HG02885 (cell line): Measurements from ENCODE around the gene FGD3.

Experiments
- ATAC-seq: cut with Tn5 transposase; IDR thresholded peaks from one replicate; pipeline ENCODE4 v1.9.1; 2021; ENCODE audit warnings: mild to moderate bottlenecking; ENCODE audit not compliant: unreplicated experiment, poor library complexity

Gene FGD3

DNA sequence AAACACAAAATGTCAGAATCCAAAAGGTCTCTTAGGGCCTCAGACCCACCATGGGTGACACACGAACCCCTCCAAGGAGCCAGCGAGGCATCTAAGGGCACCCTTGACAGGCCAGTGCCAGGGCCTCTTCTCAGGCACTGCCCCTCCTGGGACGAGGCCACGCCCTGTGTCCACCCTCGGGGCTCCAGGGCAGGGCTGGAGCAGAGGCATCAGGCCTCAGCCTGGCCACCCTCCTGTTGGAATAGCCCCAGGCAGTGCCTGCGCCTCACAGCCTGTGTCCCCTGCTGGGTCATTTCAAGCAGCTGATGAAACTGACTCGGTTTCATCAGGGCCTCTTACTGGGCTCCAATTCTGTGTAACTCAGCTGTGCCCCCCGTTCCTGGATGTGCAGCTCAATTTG is 78.4 kb downstream of the FGD3 start:
- ATAC-seq = no peak

DNA sequence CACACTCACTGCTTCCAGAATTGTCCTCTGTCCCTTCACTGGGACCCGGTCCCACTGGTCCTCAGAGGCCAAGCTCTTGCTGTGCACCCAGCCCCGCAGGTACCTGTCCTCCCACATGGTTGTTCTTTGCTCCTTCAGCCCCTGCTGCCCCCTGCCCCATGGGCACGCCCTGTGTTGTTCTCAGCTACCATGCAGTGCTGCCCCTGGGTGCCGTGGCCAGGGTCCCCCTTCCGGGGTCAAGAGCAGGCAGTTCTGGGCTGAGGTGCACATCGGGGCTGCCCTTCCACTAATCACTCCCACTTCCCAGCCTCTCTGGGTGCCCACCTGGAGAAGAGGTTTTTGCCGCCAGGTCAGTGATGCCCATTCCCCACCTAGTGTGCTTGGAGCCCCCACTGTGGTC is 79.3 kb downstream of the FGD3 start:
- ATAC-seq = no peak

DNA sequence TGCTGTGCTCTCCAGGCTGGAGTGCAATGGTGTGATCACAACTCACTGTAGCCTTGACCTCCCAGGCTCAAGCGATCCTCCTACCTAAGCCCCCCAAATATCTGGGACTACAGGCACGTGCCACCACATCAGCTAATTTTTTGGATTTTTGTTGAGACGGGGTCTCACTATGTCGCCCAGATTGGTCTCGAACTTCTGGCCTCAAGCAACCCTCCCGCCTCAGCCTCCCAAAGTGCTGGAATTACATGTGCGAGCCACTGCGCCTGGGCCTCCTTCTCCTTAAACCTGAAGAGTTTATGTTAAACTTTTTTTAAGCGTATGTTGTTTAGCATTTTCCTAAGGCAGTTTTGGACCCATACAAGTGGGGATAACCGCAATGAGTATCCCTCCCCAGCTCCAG is 80.4 kb downstream of the FGD3 start:
- no peak for ATAC-seq

DNA sequence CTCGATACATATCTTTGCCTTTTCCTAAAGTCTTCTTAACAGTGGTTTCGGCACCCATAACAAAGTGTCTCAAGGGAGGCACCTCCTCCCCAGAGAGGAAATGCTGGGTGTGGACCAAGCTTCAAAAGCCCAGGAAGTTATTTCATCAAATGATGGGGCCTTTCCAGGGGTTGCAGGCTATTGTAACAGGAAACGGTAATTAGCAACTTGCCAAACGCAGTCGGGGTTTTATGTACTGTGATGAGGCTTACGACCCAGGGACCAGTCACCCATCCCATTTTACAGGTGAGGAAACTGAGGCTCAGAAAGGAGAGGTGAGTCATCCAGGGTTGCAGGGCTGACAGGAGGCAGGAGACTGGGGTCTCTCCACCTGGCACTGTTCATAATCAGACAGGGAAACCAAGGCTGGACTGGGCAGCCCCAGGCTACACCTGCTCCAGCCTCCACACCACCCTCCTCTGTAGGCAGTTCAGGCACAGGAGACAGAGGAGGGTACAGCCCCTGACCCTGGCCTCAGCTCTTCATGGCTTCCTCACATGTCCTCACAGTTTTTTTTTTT is 81.2 kb downstream of the FGD3 start:
- ATAC-seq = no peak

DNA sequence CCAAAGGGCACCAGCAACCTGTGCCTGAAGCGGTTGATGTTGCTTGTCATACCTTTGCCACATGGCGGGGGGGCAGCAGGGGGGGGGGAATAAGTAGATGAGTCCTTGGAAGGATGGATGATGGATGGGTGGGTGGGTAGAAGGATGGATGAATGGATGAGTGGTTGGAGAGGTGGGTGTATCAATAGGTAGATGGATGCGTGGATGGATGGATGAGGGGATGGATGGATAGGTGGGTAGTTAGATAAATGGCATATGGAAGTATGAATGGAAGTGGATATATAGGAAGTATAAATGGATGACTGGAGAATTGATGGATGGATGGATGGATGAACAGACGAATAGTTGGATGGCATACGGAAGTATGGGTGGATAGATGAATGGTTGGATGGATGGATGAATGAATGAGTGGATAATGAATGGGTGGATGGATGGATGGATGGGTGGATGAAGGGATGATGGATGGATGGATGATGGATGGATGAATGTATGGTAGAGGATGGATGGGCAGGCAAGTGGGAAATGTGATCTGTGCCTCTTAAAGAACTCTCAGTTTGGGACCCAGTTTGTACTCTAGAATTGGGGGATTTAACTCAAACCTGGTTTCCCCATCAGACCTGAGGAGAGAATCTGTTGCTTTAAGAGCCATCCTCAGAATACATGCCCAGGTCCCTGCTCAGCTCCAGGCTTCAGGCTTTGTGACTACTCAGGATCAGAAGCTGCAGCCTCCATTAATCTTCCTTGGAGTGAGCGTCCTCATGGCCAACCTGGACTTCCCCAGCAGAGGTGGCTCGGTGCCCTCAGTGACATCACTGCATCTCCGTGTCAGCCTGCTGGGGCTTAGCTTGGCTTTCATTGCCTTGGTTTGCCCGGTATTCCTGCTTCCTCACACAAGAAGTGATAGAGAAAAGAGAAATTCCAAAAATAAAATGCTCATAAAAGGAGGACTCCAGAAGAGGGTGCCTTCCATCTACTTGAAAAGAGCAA is 83.6 kb downstream of the FGD3 start:
- ATAC-seq = no peak

DNA sequence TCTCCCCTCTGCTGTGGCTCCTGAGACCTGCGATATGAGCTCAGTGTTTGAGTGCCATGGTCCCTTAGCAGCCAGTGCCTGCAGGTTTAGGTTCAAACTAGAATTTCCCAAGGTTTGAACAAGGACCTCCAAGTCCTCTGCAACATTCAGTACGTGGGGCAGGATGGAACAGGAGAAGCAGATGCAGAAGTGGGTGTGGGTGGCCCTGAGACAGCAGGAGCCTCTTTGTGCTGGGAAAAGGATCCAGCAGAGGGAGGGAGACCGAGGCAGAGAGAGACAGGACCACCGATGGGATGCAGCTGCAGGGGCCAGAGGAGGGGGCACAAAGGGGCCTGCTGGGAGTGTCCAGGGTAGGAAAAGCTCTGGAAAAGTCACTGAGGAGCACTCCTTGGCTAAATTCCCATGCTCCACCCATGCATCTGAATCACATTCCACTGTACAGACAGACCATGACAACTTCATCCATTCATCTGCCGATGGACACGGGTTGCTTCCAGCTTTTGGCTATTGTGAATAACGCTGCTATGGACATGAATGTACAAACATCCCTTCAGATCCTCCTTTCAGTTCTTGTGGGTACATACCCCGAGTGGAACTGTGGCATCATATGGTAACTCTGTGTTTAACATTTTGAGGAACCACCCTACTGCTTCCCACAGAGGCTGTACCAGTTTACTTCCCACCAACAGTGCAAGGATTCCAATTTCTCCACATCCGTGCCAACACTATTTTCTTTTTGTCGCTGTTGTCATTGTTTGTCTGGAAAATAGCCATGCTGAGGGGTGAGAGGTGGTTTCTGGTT is 84.5 kb downstream of the FGD3 start:
- no peak for ATAC-seq

DNA sequence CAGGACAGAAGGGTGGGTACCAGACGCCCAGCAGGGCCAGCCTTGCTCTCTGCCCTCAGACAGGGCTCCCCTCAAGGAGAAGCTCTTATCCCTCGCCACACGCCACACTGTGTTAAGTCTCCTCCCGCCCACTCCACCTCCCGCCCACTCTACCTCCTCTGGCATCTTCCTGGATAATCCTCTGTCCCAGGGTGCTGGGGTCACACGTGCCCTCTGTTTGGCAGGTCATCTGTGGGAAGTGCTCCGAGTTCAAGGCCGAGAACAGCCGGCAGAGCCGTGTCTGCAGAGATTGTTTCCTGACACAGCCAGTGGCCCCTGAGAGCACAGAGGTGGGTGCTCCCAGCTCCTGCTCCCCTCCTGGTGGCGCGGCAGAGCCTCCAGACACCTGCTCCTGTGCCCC is 85.2 kb downstream of the FGD3 start:
- no peak for ATAC-seq

DNA sequence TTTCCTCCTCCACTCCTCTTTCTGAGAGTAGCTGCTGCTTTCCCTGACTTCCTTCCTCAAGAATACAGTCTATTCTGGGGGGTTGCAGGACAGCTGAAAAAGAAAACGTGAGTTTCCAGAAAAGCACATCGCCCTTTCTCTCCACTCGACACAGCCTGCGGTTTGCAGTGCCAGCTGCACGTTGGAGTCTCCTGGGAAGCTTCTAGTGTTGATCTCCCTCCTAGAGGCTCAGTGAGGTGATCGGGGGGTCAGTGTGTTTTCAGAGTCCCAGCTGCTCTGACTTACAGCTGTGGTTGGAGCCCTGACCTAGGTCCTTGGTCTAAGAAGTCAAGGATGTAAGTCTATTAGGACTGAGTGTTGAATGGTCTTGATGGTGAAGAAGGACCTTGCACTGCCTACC is 86.2 kb downstream of the FGD3 start:
- ATAC-seq = no peak

DNA sequence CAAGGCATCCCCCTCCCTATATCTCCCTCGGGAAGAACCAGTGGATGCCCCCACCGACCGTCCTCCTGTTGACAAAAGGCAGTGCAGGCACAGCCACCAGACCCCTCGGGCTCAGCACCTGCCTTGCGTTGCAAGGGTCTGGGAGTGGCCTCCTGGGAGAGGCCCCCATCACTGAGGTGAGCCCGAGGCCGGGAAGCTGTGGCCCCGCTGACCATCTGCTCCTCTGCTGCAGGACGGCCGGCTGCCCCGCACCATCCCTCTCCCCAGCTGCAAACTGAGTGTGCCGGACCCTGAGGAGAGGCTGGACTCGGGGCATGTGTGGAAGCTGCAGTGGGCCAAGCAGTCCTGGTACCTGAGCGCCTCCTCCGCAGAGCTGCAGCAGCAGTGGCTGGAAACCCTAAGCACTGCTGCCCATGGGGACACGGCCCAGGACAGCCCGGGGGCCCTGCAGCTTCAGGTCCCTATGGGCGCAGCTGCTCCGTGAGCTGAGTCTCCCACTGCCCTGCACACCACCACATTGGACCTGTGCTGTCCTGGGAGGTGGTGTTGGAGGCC is 87.9 kb downstream of the FGD3 start:
- no peak for ATAC-seq

DNA sequence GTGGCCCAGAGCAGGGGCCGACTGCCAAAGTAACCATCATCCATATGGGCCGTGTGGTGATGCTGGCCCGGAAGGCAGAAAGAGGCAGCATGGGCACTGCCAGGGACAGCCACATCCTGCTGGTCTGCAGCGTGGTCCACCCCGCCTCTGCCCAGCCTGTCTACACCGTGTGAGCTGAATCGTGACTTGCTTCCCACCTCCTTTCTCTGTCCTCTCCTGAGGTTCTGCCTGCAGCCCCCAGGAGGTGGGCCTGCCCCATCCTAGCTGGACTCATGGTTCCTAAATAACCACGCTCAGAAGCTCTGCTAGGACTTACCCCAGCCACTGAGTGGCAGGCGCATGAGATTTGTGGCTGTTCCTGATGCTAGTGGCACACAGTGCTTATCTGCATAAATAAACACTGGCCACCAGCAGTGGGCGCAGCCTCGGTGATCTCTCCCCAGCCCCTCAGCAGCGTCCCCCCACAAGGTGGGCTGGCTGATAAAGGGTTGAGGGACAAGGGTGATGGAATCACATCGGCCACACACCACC is 88.6 kb downstream of the FGD3 start:
- no peak for ATAC-seq

DNA sequence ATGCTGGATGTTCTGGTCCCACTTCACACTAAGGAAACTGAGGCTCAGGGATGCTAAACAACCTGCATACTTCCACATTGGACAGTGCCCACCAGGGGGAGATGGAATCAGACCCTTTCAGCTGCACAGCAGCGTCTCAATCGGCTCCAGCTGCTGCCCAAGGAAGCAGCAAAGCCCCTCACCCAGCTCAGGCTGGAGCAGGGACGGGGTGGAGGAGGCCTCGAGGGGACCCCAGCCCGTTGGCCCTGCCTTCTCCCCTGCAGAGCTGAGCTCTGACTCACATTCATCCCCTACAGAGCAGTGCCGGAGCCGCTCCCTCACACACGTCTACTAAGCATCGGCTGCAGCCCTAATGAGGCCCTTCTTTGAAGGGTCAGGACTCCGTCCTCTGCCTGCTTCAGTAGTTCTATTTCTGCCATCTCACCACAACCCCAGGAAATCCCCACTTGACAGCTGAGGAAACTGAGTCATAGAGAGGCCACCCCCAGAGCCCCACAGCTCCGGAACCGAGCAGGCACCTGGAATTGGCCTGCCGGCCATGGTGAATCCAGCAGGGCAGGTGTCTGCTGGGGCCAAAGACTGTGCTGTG is 89.7 kb downstream of the FGD3 start:
- ATAC-seq = no peak

DNA sequence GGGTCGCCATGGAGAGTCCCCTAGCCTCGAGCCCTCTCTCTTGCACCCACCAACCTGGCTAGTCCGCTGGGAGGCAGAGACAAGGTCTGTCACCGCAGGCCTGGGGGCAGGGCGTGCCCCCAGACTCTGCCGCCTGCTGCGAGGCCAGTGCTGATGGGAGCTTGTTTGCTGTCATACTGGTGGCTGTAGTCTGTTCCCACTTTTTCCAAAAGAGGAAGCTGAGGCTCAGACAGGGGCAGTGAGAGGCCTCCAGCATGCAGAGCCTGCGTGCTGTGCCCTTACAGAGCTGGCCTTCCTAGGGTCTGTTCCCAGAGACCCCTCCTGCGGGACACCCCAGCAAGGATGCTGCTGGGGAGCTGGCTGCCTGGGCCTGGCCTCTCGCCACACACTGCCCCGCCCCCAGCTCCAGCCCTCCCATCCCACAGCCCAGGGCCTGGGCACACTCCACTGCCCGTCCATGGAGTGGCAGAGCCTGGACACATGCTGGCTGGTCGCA is 90.2 kb downstream of the FGD3 start:
- no peak for ATAC-seq

DNA sequence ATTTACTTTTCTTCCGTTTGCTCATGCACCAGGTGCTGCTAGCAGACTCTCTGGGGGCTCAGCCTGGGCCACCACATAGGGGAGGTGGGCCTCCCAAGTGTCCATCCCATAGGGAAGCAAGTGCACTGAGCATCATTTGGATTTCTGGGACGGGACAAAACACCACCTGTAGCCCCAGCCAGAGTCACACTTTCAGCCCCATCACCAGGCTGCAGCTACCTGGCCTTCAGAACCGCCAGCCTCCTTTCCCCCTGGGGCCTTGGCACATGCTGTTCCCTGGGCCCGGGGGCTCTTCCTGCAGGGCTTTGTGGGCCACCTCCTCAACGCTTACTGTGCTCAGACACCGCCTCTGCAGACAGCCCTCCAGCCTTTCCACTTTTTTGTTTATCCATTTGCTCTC is 91.6 kb downstream of the FGD3 start:
- ATAC-seq = no peak

DNA sequence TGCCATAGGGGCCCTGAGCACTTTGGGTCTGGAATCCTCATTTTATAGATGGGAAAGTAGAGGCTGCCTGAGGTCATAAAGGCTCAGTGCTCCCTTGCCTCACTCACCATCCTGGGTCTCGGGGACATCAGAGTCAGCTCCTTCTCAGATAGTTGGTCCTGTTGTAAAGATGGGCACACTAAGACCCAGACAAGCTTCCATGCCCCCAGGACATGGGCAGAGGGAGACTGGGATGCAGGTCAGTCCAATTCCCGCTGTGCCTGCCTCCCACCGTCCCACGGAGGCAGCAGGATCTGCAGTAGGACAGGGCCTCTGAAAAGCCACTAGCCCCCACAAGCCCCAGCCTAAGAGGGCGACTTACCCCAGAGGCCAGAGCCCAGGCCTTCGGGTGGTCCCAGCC is 92.1 kb downstream of the FGD3 start:
- no peak for ATAC-seq

DNA sequence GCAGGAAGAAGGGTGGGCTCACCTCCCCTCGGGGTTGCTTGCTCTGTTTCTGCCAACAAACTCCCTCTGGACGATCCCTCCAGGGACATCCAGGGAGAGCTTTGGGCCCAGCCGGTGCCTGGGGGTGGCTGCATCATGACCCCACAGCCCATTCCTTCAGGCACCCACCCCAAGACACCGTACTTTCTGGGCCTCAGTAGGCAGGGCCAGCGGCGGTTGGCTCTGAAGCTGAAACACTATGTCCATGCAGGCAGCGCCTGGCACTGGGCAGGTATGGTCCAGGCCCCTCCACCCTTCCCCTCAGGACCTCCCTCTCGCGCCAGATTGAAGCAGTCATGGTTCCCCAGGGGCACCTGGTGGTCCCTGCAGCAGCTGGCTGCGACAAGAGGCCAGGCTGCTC is 92.7 kb downstream of the FGD3 start:
- no peak for ATAC-seq

DNA sequence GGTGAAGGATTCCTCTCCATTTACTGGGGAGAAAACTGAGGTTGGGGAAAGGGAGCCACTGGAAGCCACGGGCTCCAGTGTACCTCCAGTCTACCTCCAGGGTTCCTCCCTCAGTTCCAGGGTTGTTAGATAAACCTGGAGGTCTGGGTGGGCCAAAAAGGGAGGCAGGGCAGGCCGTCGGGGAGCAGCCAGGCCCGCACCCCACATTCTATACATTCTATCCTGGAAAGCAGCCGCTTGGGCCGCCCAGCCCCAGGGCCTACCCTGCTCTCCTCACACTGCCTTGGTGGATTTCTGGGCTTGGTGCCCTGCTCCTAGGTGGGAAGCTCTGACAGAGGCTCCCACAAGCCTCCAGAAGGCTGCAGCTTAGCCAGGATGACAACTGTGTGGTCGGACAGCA is 93.1 kb downstream of the FGD3 start:
- no peak for ATAC-seq

DNA sequence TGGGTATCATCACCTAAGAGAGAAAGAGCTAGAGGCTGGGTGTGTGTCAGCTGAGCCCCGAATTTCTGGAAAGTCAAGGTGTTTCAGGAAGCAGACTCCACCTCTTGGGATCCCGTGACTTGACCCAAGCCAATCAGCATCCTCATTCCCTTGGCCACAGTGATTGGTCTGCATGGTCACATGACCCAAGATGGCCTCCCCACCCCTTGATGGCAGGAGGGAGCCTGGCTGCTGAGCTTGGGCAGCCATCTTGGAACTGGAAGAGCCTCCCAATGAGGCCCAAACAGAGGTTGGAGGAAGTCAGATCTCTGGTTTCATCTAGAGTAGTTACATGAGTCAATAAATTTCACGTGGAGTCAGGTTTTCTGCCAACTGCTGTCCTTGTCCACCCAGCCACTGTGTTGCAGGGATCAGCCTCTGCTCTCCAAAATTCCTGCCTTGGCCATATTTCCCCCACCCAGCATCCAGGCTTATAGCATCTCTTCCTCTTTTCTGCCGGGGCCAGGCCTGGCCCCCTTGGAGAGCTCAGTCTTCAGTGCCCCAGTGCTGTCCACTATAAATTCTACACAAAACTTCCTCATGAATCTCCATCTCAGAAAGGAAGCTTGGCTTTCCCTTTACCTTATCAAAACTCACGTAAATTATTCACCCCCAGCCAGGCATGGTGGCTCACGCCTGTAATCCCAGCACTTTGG is 93.9 kb downstream of the FGD3 start:
- ATAC-seq = no peak

DNA sequence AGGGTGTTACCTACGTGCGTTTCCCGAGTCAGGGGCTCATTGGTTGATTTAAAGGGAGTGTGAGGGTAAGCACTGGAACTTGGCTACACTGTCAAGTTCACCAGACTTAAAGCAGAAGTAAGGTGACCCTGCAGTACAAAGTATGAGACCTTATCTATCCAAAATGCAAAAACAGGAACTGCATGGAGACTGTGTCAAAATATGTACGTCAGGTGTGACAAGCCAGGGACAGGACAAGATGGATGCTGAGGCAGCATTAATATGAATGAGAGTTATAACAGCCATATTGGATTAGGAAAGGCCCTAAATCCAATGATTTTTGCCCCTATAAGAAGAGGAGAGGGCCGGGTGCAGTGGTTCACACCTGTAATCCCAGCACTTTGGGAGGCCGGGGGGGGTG is 95.8 kb downstream of the FGD3 start:
- no peak for ATAC-seq

DNA sequence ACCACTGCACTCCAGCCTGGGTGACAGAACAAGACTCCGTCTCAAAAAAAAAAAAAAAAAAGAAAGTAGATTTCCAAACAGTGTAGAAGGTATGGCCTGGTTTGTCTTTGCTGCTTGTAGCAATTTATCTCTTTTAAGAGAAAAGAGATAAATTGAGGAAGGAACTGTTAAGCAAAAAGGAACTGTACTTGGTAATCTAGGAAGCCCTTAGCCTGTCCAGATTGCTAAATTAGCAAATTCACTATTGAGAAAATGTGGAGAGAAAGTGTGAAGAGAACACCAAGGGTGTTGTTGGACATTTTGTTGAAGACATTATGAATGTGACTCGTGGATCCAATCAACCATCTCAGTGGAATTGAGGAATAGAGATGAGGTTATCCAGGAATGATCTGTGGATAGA is 98.2 kb downstream of the FGD3 start:
- no peak for ATAC-seq
